Glutamatergic neuron (in vitro differentiated cells): ENCODE measurements around the gene SNAP91. TPM values are rescaled to one million over a fixed set of nuclear protein-coding genes. Genes with fewer than 3 reads are reported as not detected.

Experiments
- DNase-seq: peaks from one replicate; pipeline ENCODE4 v3.0.0; 2022
- H3K27ac Mint-ChIP-seq: one replicate; pipeline ENCODE4 v1.8.0; 2020; ENCODE audit warnings: mild to moderate bottlenecking, mixed read lengths, inconsistent platforms; ENCODE audit not compliant: unreplicated experiment
- H3K27me3 Mint-ChIP-seq: one replicate; pipeline ENCODE4 v1.8.0; 2020; ENCODE audit warnings: mild to moderate bottlenecking, moderate library complexity, mixed read lengths, inconsistent platforms; ENCODE audit not compliant: unreplicated experiment
- H3K36me3 Mint-ChIP-seq: one replicate; pipeline ENCODE4 v1.8.0; 2020; ENCODE audit warnings: mild to moderate bottlenecking, mixed read lengths, inconsistent platforms; ENCODE audit not compliant: unreplicated experiment
- H3K4me1 Mint-ChIP-seq: one replicate; pipeline ENCODE4 v1.8.0; 2020; ENCODE audit warnings: mild to moderate bottlenecking, low read depth, mixed read lengths, inconsistent platforms; ENCODE audit not compliant: unreplicated experiment
- H3K4me3 Mint-ChIP-seq: one replicate; pipeline ENCODE4 v1.8.0; 2020; ENCODE audit warnings: mild to moderate bottlenecking, mixed read lengths, inconsistent platforms; ENCODE audit not compliant: unreplicated experiment
- H3K9me3 Mint-ChIP-seq: one replicate; pipeline ENCODE4 v1.8.0; 2020; ENCODE audit warnings: mild to moderate bottlenecking, moderate library complexity, mixed read lengths, inconsistent platforms; ENCODE audit not compliant: unreplicated experiment
- CTCF ChIP-seq: fragments of 200-600 bp; sonication (generic); IDR thresholded peaks from one replicate; pipeline ENCODE4 v1.5.0; 2021; ENCODE audit not compliant: partially characterized antibody, unreplicated experiment
- total RNA-seq: library from RNA; stranded (reverse); fragmentation: NEBNext Ultra II Directional; extraction: Animal tissue kit (Norgen Biotek cat#: 25700); gene quantifications from one replicate; pipeline ENCODE4 v1.2.1, GENCODE V29; 2021; ENCODE audit not compliant: unreplicated experiment

The SNAP91 gene
- total RNA-seq, 1 donor from 2014 or later = 52.4 TPM

DNA sequence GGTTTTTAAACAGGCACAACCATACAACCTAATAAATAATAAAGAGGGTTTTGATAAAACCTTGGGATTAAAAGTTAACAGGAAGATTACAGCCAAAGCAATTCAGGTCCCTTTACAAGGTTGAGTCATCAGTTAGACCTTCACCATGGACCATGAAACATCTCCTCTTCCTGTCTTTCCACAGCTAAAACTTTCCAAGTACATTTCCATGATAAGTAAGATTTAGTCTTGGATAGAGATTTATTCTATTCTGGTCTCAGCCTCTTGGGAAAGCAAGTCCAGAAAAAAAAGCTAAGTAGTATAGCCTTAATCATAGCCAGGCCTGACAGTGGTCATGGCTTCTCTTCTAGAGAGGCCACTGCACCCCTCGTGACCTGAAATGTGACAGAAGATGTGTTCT, 199.5 kb downstream of the SNAP91 start:
- no peaks in the 10 kb centered on the region for H3K9me3 Mint-ChIP-seq
- DNase-seq = no peak
- H3K27me3 Mint-ChIP-seq = no peaks in the 10 kb centered on the region
- H3K4me1 Mint-ChIP-seq = peaks cover 6% of the 10 kb centered on the region
- no peak overlapping the region for H3K27ac Mint-ChIP-seq
- H3K36me3 Mint-ChIP-seq = no peaks in the 10 kb centered on the region
- no peak overlapping the region for H3K4me3 Mint-ChIP-seq
- TF ChIP-seq CTCF = no peak

DNA sequence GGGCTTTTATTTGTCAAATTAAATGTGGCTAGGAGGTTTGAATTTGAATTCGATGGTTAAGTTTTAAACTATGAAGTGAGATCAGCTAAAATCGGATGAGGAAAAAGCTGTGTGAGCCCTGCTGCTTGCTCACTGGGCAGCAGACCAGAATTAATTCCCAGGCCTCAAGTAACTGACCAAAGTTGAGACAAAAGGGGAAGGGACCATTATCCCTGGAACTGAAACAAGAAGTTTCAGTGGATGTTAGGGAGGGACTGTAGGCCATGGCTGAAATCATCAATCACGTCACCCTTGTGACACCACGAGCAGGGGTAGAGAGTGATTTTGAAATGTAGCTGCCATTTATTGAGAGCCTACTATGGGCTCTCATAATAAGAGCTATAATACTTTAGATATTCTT, 203.5 kb downstream of the SNAP91 start:
- no peaks in the 10 kb centered on the region for H3K4me1 Mint-ChIP-seq
- H3K36me3 Mint-ChIP-seq = no peaks in the 10 kb centered on the region
- no peak overlapping the region for H3K27ac Mint-ChIP-seq
- TF ChIP-seq CTCF = no peak
- no peaks in the 10 kb centered on the region for H3K9me3 Mint-ChIP-seq
- DNase-seq = no peak
- no peaks in the 10 kb centered on the region for H3K27me3 Mint-ChIP-seq
- H3K4me3 Mint-ChIP-seq = no peak overlapping the region

Other genes starting within 250 kb of the SNAP91 start
- gene PRSS35, start 196.6 kb downstream of the SNAP91 start, total RNA-seq = 26.6 TPM
- 4.9 TPM for gene RIPPLY2, start 144.3 kb upstream of the SNAP91 start, total RNA-seq
- gene CYB5R4, start 150.6 kb upstream of the SNAP91 start, total RNA-seq = 23.1 TPM